Measurements from ENCODE around the gene HYI. TPM values are rescaled to one million over a fixed set of nuclear protein-coding genes. Genes with fewer than 3 reads are reported as not detected.

Gene HYI
- total and polyA plus RNA-seq, 2 of the 8 experiments (the other 6 are each of a cell fraction or from before 2014, with no cell fraction given) = 14.4 to 17.7 TPM

GRCh38 chr1:43453442-43454269 is at the start of gene HYI (continued):
- TF ChIP-seq CBX8 (IDR thresholded peaks at IDR 0.05; ENCODE audit: borderline replicate concordance, low read depth, low read length) (no peak), SP2 (IDR thresholded peaks at IDR 0.05; ENCODE audit: low read length) (no peak), SIN3A (conservative IDR thresholded peaks at IDR 0.05 in 1 of 2, IDR thresholded peaks at IDR 0.05 in 1 of 2; ENCODE audit: low read depth in 1 of 2, low read length in 2 of 2) (peak; percentile 13 to 46; a peak in 1 of 4 replicates), TBP (IDR thresholded peaks at IDR 0.05; ENCODE audit: low read depth, low read length) (peak; percentile 27; the same call in 1 of the 2 replicates), KDM4A (IDR thresholded peaks at IDR 0.05; ENCODE audit: low read depth, low read length, severe bottlenecking) (peak; percentile 62), TAF1 (IDR thresholded peaks at IDR 0.05; ENCODE audit: low read depth, low read length) (peak; percentile 47; the same call in 1 of the 2 replicates), USF2 (IDR thresholded peaks at IDR 0.05; ENCODE audit: low read length) (0 out of 2 replicates have a peak, but pooled peaks have one; percentile 9), NRF1 (IDR thresholded peaks at IDR 0.05; ENCODE audit: low read depth, low read length) (no peak), POLR2AphosphoS5 (IDR thresholded peaks at IDR 0.05; ENCODE audit: low read depth, low read length) (peak; percentile 44), PHF8 (conservative IDR thresholded peaks at IDR 0.05; ENCODE audit: low read depth, low read length) (0 out of 2 replicates have a peak, but pooled peaks have one; percentile 17), CEBPB (IDR thresholded peaks at IDR 0.05; ENCODE audit: low read depth, low read length) (no peak), HDAC2 (IDR thresholded peaks at IDR 0.05; ENCODE audit: borderline replicate concordance in 1 of 2, low read depth in 2 of 2, low read length in 2 of 2) (no peak)
